Prostate gland (tissue), 2 donors: Measurements from ENCODE around the gene BRF1.

Experiments used
- CTCF ChIP-seq, 4 experiments: fragments of 200-600 bp in 2 of 4; fragments of 450-650 bp in 2 of 4; sonication (generic) in 2 of 4; IDR thresholded peaks; 1 replicate in 3 of 4; 2 replicates in 1 of 4; pipeline ENCODE4 v1.5.1; 2016 to 2019; ENCODE audit warnings: antibody characterized with exemption in 4 of 4, mild to moderate bottlenecking in 2 of 4, moderate library complexity in 2 of 4
- POLR2A ChIP-seq: fragments of 450-650 bp; IDR thresholded peaks from one replicate; pipeline ENCODE4 v1.6.1; 2016; ENCODE audit warnings: antibody characterized with exemption, mild to moderate bottlenecking
- POLR2AphosphoS5 ChIP-seq: sonication (generic); formaldehyde crosslinking; IDR thresholded peaks from one replicate; pipeline ENCODE4 v1.6.1; 2017; ENCODE audit warnings: antibody characterized with exemption

GRCh38 chr14:105330491-105330895 is 29.7 kb upstream of the BRF1 start:
- no peak for TF ChIP-seq CTCF (IDR thresholded peaks at IDR 0.05)
- no peak for TF ChIP-seq POLR2A
- no peak for TF ChIP-seq POLR2AphosphoS5
